VCaP (cell line): ENCODE measurements around the gene PAPOLA.

ENCODE experiments used
- H3K27ac ChIP-seq: fragments of 450-650 bp; 2 replicates; pipeline ENCODE4 v1.5.1; 2017
- CTCF ChIP-seq: fragments of 450-650 bp; conservative IDR thresholded peaks from 2 replicates; pipeline ENCODE4 v1.5.1; 2017; ENCODE audit warnings: mild to moderate bottlenecking, moderate library complexity

Gene PAPOLA

GRCh38 chr14:96489327-96489726, 12.9 kb upstream of the PAPOLA start:
- TF ChIP-seq CTCF = no peak
- H3K27ac ChIP-seq = no peak overlapping the region

GRCh38 chr14:96493178-96493577, 9.0 kb upstream of the PAPOLA start:
- no peak overlapping the region for H3K27ac ChIP-seq
- TF ChIP-seq CTCF = no peak

- TF ChIP-seq CTCF = no peak
- no peak overlapping the region for H3K27ac ChIP-seq
These were observed 7.9 kb upstream of the PAPOLA start for GRCh38 chr14:96494331-96494730.

- TF ChIP-seq CTCF = no peak
- H3K27ac ChIP-seq = no peak overlapping the region
These were observed 5.1 kb upstream of the PAPOLA start for GRCh38 chr14:96497087-96497486.

- no peak overlapping the region for H3K27ac ChIP-seq
These were observed 4.6 kb upstream of the PAPOLA start for GRCh38 chr14:96497586-96497985.

GRCh38 chr14:96501217-96501739, 904 bp upstream of the PAPOLA start:
- TF ChIP-seq CTCF = no peak
- peak overlapping the region; percentile 96 for H3K27ac ChIP-seq

More at GRCh38 chr14:96497586-96497985, 4.6 kb upstream of the PAPOLA start:
- no peak for TF ChIP-seq CTCF

GRCh38 chr14:96502621-96503305, 581 bp downstream of the PAPOLA start:
- peak overlapping the region; percentile 96 for H3K27ac ChIP-seq
- no peak for TF ChIP-seq CTCF
